ENCODE data around the gene ATP11B.

ATP11B gene

GRCh38 chr3:182829761-182830405 is 36.6 kb downstream of the ATP11B start (continued):
- TF ChIP-seq TSHZ2 (CRISPR knock-in tag; IDR thresholded peaks at IDR 0.05) = no peak
- no peak for TF ChIP-seq PPARA (CRISPR knock-in tag; IDR thresholded peaks at IDR 0.05; ENCODE audit: borderline replicate concordance)
- TF ChIP-seq, protein P1, sequence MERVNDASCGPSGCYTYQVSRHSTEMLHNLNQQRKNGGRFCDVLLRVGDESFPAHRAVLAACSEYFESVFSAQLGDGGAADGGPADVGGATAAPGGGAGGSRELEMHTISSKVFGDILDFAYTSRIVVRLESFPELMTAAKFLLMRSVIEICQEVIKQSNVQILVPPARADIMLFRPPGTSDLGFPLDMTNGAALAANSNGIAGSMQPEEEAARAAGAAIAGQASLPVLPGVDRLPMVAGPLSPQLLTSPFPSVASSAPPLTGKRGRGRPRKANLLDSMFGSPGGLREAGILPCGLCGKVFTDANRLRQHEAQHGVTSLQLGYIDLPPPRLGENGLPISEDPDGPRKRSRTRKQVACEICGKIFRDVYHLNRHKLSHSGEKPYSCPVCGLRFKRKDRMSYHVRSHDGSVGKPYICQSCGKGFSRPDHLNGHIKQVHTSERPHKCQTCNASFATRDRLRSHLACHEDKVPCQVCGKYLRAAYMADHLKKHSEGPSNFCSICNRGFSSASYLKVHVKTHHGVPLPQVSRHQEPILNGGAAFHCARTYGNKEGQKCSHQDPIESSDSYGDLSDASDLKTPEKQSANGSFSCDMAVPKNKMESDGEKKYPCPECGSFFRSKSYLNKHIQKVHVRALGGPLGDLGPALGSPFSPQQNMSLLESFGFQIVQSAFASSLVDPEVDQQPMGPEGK (CRISPR knock-in tag; IDR thresholded peaks at IDR 0.05; ENCODE audit: borderline replicate concordance) = no peak

GRCh38 chr3:182837855-182838454 is 44.7 kb downstream of the ATP11B start:
- TF ChIP-seq ZC3H10 (CRISPR knock-in tag; IDR thresholded peaks at IDR 0.05) (no peak), POU6F1 (CRISPR knock-in tag; IDR thresholded peaks at IDR 0.05; ENCODE audit: borderline replicate concordance, low read depth) (no peak), ARNTL (CRISPR knock-in tag; IDR thresholded peaks at IDR 0.05; ENCODE audit: borderline replicate concordance, low read depth) (no peak), ZNF565 (CRISPR knock-in tag; conservative IDR thresholded peaks at IDR 0.05; ENCODE audit: low read depth) (no peak), TSHZ2 (CRISPR knock-in tag; IDR thresholded peaks at IDR 0.05) (no peak), RARB (CRISPR knock-in tag; IDR thresholded peaks at IDR 0.05) (no peak), OSR1 (CRISPR knock-in tag; IDR thresholded peaks at IDR 0.05) (no peak), CSDC2 (CRISPR knock-in tag; IDR thresholded peaks at IDR 0.05) (no peak), ZNF70 (CRISPR knock-in tag; IDR thresholded peaks at IDR 0.05) (no peak), ZNF8 (CRISPR knock-in tag; IDR thresholded peaks at IDR 0.05) (no peak), ESRRG (CRISPR knock-in tag; IDR thresholded peaks at IDR 0.05) (no peak), CSRNP3 (CRISPR knock-in tag; IDR thresholded peaks at IDR 0.05) (no peak), ZFP30 (CRISPR knock-in tag; IDR thresholded peaks at IDR 0.05) (no peak)
- TF ChIP-seq, protein P2, sequence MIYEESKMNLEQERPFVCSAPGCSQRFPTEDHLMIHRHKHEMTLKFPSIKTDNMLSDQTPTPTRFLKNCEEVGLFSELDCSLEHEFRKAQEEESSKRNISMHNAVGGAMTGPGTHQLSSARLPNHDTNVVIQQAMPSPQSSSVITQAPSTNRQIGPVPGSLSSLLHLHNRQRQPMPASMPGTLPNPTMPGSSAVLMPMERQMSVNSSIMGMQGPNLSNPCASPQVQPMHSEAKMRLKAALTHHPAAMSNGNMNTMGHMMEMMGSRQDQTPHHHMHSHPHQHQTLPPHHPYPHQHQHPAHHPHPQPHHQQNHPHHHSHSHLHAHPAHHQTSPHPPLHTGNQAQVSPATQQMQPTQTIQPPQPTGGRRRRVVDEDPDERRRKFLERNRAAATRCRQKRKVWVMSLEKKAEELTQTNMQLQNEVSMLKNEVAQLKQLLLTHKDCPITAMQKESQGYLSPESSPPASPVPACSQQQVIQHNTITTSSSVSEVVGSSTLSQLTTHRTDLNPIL (CRISPR knock-in tag; IDR thresholded peaks at IDR 0.05; ENCODE audit: low read depth) = no peak
- peak; percentile 42; the same call in 1 of the 3 replicates for ATAC-seq

- ATAC-seq = peak; percentile 64
- TF ChIP-seq TSHZ2 (CRISPR knock-in tag; IDR thresholded peaks at IDR 0.05) = no peak
- no peak for TF ChIP-seq TCF4 (CRISPR knock-in tag; IDR thresholded peaks at IDR 0.05; ENCODE audit: borderline replicate concordance)
- TF ChIP-seq OSR1 (CRISPR knock-in tag; IDR thresholded peaks at IDR 0.05) = no peak
- TF ChIP-seq CSDC2 (CRISPR knock-in tag; IDR thresholded peaks at IDR 0.05) = no peak
- TF ChIP-seq ISL1 (CRISPR knock-in tag; IDR thresholded peaks at IDR 0.05) = no peak
- no peak for TF ChIP-seq BACH2 (CRISPR knock-in tag; IDR thresholded peaks at IDR 0.05; ENCODE audit: borderline replicate concordance)
- TF ChIP-seq ARNTL (CRISPR knock-in tag; IDR thresholded peaks at IDR 0.05; ENCODE audit: borderline replicate concordance, low read depth) = no peak
- no peak for TF ChIP-seq TOX (CRISPR knock-in tag; IDR thresholded peaks at IDR 0.05; ENCODE audit: borderline replicate concordance)
- no peak for TF ChIP-seq ZFP30 (CRISPR knock-in tag; IDR thresholded peaks at IDR 0.05)
Observed at GRCh38 chr3:182843478-182843877, 50.2 kb downstream of the ATP11B start.
